BLaER1 (cell line): ENCODE measurements around the gene IQUB.

Source experiments
- H3K27ac ChIP-seq: shearing (Covaris generic); formaldehyde crosslinking; 2 replicates; pipeline ENCODE4 v1.8.1; 2022
- H3K27me3 ChIP-seq: shearing (Covaris generic); formaldehyde crosslinking; 2 replicates; pipeline ENCODE4 v1.8.1; 2022
- H3K36me3 ChIP-seq: shearing (Covaris generic); formaldehyde crosslinking; 2 replicates; pipeline ENCODE4 v1.8.1; 2022
- H3K4me1 ChIP-seq: shearing (Covaris generic); formaldehyde crosslinking; 2 replicates; pipeline ENCODE4 v1.8.1; 2022
- H3K4me2 ChIP-seq: shearing (Covaris generic); formaldehyde crosslinking; 2 replicates; pipeline ENCODE4 v1.8.1; 2022
- H3K4me3 ChIP-seq: shearing (Covaris generic); formaldehyde crosslinking; 2 replicates; pipeline ENCODE4 v1.8.1; 2022
- H3K9ac ChIP-seq: shearing (Covaris generic); formaldehyde crosslinking; 2 replicates; pipeline ENCODE4 v1.8.1; 2022
- H3K9me3 ChIP-seq: shearing (Covaris generic); formaldehyde crosslinking; 2 replicates; pipeline ENCODE4 v1.8.1; 2022
- H4K20me1 ChIP-seq: shearing (Covaris generic); formaldehyde crosslinking; 2 replicates; pipeline ENCODE4 v1.8.1; 2022
- Cebpa-rat ChIP-seq: shearing (Covaris generic); IDR thresholded peaks from 2 replicates; pipeline ENCODE4 v1.8.1; 2022

Gene IQUB

DNA sequence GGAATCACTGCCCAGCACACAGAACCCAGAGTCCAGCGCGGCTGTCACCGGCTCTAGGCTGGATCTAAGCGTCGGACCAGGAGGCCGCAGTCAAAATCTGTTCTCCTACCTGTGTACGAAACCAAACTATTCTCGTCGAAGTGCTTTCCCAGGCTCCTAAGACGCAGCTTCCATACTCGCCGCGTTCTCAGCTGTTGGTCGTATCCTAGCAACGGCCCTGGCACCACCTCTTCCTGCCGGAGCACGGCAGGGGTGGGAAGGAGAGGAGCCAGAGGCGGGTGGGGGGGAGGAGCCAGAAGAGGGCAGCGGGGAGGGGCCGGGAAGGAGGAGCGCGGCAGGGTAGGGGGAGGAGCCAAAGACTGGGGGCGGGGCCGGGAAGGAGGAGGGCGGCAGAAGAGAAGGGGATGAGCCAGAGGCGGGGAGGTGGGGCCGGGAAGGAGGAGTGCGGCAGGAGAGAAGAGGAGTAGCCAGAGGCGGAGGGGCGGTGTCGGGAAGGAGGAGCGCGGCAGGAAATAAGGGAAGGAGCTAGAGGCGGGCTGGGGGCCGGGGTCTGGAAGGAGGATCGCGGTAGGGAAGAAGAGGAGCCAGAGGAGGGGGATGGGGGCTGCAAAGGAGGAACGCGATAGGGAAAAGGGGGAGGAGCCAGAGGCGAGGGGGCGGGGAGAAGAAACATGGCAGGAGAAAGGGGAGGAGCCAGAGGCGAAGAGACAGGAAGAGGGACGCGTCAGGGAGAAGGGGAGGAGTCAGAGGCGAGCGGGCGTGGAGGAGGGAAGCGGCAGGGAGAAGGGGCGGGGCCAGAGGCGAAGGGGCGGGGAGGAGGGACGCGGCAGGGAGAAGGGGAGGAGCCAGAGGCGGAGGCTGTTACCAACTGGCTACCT, at the start of gene IQUB:
Gene IQUB (minus strand): TSS at position 213 of the 878 bp plus-strand sequence. CDS start 22,255 bp downstream, outside the sequence.
- Histone ChIP-seq H3K9ac (peak within 1 kb of the TSS; percentile 69; the same call in 1 of the 2 replicates), H3K4me3 (peak within 1 kb of the TSS; percentile 68), H3K4me2 (peak within 1 kb of the TSS; percentile 91), H3K27me3 (peaks cover 28% of the 10 kb centered on the region), H4K20me1 (no peaks in the 10 kb centered on the region), H3K27ac (peak within 1 kb of the TSS; percentile 69), H3K36me3 (no peaks in the 10 kb centered on the region), H3K4me1 (peaks cover 6% of the 10 kb centered on the region; the same call in 1 of the 2 replicates), H3K9me3 (no peaks in the 10 kb centered on the region)
- no peak for TF ChIP-seq Cebpa-rat

DNA sequence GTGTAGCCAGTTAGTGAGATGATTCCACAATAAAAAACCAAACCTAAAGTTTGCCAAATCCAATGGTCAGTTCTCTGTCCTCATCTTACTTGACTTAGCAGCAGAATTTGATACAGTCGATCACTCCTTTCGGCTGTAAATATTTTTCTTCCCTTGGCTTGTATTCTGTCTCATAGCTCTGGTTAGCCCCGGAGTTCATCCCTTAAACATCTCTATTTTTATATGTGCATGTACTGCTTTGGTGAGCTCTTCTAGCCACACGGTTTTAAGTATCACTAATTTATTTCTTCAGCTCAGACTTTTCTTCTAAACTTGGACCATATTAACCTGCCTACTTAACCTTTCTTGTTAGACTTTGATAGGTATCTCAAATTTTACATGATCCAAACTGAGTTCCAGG, 49.4 kb upstream of the IQUB start:
- H3K27me3 ChIP-seq = no peaks in the 10 kb centered on the region
- H3K9me3 ChIP-seq = no peaks in the 10 kb centered on the region
- no peaks in the 10 kb centered on the region for H3K36me3 ChIP-seq
- no peak for TF ChIP-seq Cebpa-rat
- no peak overlapping the region for H3K27ac ChIP-seq
- H3K4me2 ChIP-seq = no peak overlapping the region
- no peak overlapping the region for H3K4me3 ChIP-seq
- H4K20me1 ChIP-seq = no peaks in the 10 kb centered on the region
- H3K4me1 ChIP-seq = no peaks in the 10 kb centered on the region
- no peak overlapping the region for H3K9ac ChIP-seq

DNA sequence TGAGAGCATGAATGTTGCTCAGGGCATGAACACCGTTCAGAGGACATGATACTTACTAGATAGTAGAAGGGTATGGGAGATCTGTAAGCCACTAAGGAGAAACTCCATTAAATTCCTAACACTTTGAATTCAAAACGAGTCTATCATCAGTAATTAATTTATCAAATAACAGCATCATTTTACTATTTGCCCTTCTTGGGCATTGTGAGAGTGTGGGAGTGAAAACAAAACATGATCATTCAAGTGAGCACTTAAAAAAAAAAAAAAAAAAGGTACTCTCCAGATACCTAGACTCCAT, 46.7 kb upstream of the IQUB start:
- Histone ChIP-seq H3K36me3 (no peaks in the 10 kb centered on the region), H3K9me3 (no peaks in the 10 kb centered on the region), H3K9ac (no peak overlapping the region), H3K27me3 (no peaks in the 10 kb centered on the region), H3K27ac (no peak overlapping the region), H3K4me1 (no peaks in the 10 kb centered on the region), H3K4me2 (no peak overlapping the region), H4K20me1 (no peaks in the 10 kb centered on the region), H3K4me3 (no peak overlapping the region)
- no peak for TF ChIP-seq Cebpa-rat

DNA sequence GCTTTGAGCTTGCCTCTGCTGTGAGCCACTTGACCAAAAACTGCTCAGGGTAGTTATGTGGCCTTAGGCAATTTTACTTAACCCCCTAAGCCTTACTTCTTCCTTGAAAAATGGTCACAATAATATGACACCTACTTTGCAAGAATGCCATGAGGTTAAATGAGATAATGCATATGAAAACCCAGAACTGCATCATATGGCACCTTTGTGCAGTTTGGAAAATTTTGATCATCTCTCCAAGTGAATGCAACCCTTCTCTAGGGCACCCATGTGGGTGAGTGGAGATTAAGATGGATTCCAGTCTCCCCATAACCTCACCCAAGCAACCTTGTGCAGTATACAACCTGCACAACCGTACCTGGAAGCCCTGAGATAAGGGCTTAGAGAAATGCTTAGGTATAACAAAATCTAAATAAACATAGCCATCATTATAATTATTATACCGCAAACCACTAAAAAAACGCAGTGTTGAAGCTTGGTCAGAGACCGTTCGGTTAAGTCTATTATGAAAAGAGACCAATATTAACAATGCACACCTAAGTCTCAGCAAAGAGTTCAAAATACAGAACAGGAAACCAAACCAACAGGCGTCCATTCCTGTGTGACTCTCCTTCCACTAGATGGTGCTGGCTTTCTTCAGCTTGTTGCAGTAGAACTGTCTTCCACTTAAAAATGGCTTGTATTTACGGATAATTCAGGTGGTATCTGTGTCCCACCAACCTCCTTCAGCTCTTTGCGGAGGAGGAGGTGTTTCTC, 46.2 kb upstream of the IQUB start:
- H3K4me2 ChIP-seq = no peak overlapping the region
- no peaks in the 10 kb centered on the region for H3K4me1 ChIP-seq
- no peaks in the 10 kb centered on the region for H3K36me3 ChIP-seq
- H3K9me3 ChIP-seq = no peaks in the 10 kb centered on the region
- H3K27me3 ChIP-seq = no peaks in the 10 kb centered on the region
- TF ChIP-seq Cebpa-rat = no peak
- H3K27ac ChIP-seq = no peak overlapping the region
- H3K9ac ChIP-seq = no peak overlapping the region
- no peaks in the 10 kb centered on the region for H4K20me1 ChIP-seq
- H3K4me3 ChIP-seq = no peak overlapping the region

DNA sequence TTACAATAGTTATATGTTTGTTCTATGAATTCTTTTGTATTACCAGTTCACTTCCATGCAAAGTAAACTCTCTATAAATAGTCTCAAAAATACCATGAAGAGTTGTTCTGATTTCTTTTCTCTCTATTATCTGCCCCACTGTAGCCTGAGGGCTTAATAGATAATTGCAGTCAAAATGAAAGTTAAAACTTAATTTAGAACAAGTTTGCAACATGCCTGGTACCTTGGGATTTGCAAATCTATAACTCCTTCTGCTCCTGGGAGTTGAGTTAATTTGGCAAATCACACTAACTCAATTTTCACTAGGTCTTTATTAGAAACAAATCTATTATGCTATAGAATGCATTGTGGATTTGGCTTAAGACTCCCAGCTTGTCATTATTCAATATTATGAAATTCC, 45.0 kb upstream of the IQUB start:
- H3K27me3 ChIP-seq = no peaks in the 10 kb centered on the region
- no peak for TF ChIP-seq Cebpa-rat
- H3K36me3 ChIP-seq = no peaks in the 10 kb centered on the region
- H4K20me1 ChIP-seq = no peaks in the 10 kb centered on the region
- H3K4me3 ChIP-seq = no peak overlapping the region
- H3K4me1 ChIP-seq = no peaks in the 10 kb centered on the region
- H3K27ac ChIP-seq = no peak overlapping the region
- no peaks in the 10 kb centered on the region for H3K9me3 ChIP-seq
- no peak overlapping the region for H3K4me2 ChIP-seq
- H3K9ac ChIP-seq = no peak overlapping the region

DNA sequence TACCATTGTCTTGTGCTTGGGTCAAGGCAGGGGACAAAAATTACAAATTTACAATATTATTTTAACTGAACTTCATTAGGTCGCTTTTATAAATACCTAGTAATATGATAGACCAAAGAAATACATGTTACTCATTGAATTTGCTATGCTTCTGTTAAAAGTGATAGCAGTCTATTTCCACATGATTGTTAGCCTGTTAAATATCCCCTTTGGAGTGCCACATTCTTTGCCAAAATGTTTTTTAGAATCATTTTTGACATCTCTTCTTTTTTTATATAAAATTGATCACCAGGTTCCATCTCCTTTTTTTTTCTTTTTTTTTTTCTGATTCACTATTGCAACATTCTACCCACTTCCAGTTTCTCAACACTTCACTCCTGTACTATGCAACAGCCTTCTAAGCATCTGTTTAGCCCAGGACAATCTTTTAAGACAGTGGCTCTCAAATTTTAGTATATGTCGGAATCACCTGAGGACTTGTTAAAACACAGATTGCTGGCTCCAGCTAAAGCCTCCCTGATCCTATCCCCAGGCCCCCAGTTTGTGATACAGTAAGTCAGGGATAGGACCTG, 39.6 kb upstream of the IQUB start:
- H3K9me3 ChIP-seq = no peaks in the 10 kb centered on the region
- no peak overlapping the region for H3K27ac ChIP-seq
- no peaks in the 10 kb centered on the region for H4K20me1 ChIP-seq
- no peaks in the 10 kb centered on the region for H3K27me3 ChIP-seq
- no peak overlapping the region for H3K9ac ChIP-seq
- H3K4me2 ChIP-seq = no peak overlapping the region
- H3K4me1 ChIP-seq = peaks cover 7% of the 10 kb centered on the region; the same call in 1 of the 2 replicates
- no peak for TF ChIP-seq Cebpa-rat
- H3K4me3 ChIP-seq = no peak overlapping the region
- H3K36me3 ChIP-seq = no peaks in the 10 kb centered on the region

DNA sequence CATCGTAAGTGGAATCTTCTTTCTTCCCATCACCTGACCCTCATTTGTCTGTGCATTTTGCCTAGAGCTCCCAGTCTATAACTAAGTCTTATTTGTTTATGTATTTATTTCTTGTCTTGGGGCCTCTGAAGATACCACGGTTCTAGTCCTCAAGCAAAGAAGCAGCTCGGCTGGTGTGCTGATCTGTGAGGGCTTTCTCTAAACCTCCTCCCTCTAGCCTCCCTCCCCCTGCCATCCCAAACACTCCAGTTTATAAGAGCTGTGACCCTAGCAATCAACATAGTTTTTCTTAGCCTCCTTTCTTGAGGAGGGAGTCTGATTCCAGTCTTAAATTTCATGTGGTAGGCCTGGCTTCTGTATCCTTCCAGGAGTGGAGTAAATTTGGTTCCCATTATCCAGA, 38.9 kb upstream of the IQUB start:
- no peak overlapping the region for H3K4me2 ChIP-seq
- H3K9me3 ChIP-seq = no peaks in the 10 kb centered on the region
- TF ChIP-seq Cebpa-rat = no peak
- no peak overlapping the region for H3K27ac ChIP-seq
- no peak overlapping the region for H3K4me3 ChIP-seq
- no peaks in the 10 kb centered on the region for H4K20me1 ChIP-seq
- no peak overlapping the region for H3K9ac ChIP-seq
- H3K4me1 ChIP-seq = peaks cover 7% of the 10 kb centered on the region; the same call in 1 of the 2 replicates
- no peaks in the 10 kb centered on the region for H3K27me3 ChIP-seq
- no peaks in the 10 kb centered on the region for H3K36me3 ChIP-seq

DNA sequence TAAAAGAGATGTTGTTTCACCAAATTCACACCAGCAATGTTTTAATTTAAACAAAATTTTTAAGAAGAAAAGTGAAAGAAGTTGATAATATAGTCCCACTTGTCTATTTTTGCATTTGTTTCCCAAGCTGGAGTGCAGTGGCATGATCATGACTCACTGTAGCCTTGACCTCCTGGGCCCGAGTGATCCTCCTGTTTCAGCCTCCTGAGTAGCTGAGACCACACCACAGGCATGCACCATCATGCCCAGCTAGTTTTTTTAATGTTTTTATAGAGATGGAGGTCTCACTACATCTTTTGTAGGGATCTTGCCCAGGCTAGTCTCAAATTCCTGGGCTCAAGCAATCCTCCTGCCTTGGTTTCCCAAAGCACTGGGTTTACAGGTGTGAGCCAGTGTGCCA, 37.3 kb upstream of the IQUB start:
- Histone ChIP-seq H3K36me3 (no peaks in the 10 kb centered on the region), H3K9ac (no peak overlapping the region), H3K4me1 (peaks cover 7% of the 10 kb centered on the region; the same call in 1 of the 2 replicates), H3K9me3 (no peaks in the 10 kb centered on the region), H4K20me1 (no peaks in the 10 kb centered on the region), H3K27me3 (no peaks in the 10 kb centered on the region), H3K27ac (no peak overlapping the region), H3K4me3 (no peak overlapping the region), H3K4me2 (no peak overlapping the region)
- no peak for TF ChIP-seq Cebpa-rat

DNA sequence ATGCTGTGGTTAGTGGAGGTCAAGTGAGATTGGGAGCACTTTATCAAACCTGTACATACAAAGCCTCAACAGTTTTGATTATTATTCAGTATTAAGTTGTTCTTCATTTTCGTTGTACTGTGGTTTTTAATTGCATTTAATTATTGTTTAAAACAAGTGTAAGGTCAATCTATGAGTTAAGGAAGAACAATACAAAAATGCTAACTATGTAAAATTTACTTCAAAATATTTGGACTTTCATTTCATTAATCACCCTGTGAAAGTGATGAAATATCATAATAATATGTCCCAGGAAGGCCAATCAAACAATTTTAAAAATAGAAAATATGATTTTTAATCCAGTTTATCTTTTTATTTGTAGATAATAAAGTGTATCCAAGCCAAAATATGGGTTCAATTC, 36.8 kb upstream of the IQUB start:
- H3K27ac ChIP-seq = no peak overlapping the region
- H3K27me3 ChIP-seq = no peaks in the 10 kb centered on the region
- no peaks in the 10 kb centered on the region for H3K9me3 ChIP-seq
- no peak for TF ChIP-seq Cebpa-rat
- H3K4me3 ChIP-seq = no peak overlapping the region
- no peak overlapping the region for H3K4me2 ChIP-seq
- H3K36me3 ChIP-seq = no peaks in the 10 kb centered on the region
- peaks cover 7% of the 10 kb centered on the region; the same call in 1 of the 2 replicates for H3K4me1 ChIP-seq
- H4K20me1 ChIP-seq = no peaks in the 10 kb centered on the region
- H3K9ac ChIP-seq = no peak overlapping the region
